Ectodermal cell (in vitro differentiated cells): ENCODE data around the gene KLHL14.

Experiments
- H3K27ac ChIP-seq: 2 replicates; pipeline ENCODE4 v1.7.0; 2013; ENCODE audit warnings: mild to moderate bottlenecking, low read depth, low read length; ENCODE audit not compliant: insufficient read depth, poor library complexity, severe bottlenecking
- H3K27me3 ChIP-seq: 2 replicates; pipeline ENCODE4 v1.7.0; 2013; ENCODE audit warnings: mild to moderate bottlenecking, low read length; ENCODE audit not compliant: insufficient read depth, control insufficient read depth, poor library complexity, severe bottlenecking
- H3K36me3 ChIP-seq: one replicate; pipeline ENCODE4 v1.7.0; 2013; ENCODE audit warnings: low read length; ENCODE audit not compliant: control insufficient read depth, insufficient read depth
- H3K4me1 ChIP-seq: one replicate; pipeline ENCODE4 v1.7.0; 2013; ENCODE audit warnings: low read length; ENCODE audit not compliant: control insufficient read depth, insufficient read depth
- H3K4me3 ChIP-seq: 2 replicates; pipeline ENCODE4 v1.7.0; 2013; ENCODE audit warnings: low read depth, low read length, control low read depth; ENCODE audit not compliant: insufficient read depth
- H3K9me3 ChIP-seq: 2 replicates; pipeline ENCODE4 v1.7.0; 2013; ENCODE audit warnings: mild to moderate bottlenecking, low read length, moderate library complexity; ENCODE audit not compliant: control insufficient read depth
- WGBS, 2 experiments: methylation state at CpG; one replicate each; pipeline ENCODE4 v1.1.7; 2013; ENCODE audit warnings: missing lambda C conversion rate in 2 of 2; 5-methylcytosine and 5-hydroxymethylcytosine counted together

The KLHL14 gene

GRCh38 chr18:32754508-32755263 lies 18.1 kb downstream of the KLHL14 start:
- 20 to 26% methylated on average over 7 of the region's 7 CpGs for WGBS, 2 experiments

GRCh38 chr18:32753656-32754260 lies 19.1 kb downstream of the KLHL14 start:
- Histone ChIP-seq H3K27ac (no peak overlapping the region), H3K4me1 (peaks cover 11% of the 10 kb centered on the region), H3K36me3 (no peaks in the 10 kb centered on the region), H3K4me3 (no peak overlapping the region), H3K9me3 (no peaks in the 10 kb centered on the region), H3K27me3 (no peaks in the 10 kb centered on the region)
- 75 to 78% methylated on average over 4 of the region's 4 CpGs for WGBS, 2 experiments

More at GRCh38 chr18:32754508-32755263, 18.1 kb downstream of the KLHL14 start:
- Histone ChIP-seq H3K27ac (no peak overlapping the region), H3K27me3 (no peaks in the 10 kb centered on the region), H3K4me3 (no peak overlapping the region), H3K9me3 (no peaks in the 10 kb centered on the region), H3K36me3 (no peaks in the 10 kb centered on the region), H3K4me1 (peaks cover 11% of the 10 kb centered on the region)

- H3K36me3 ChIP-seq = no peaks in the 10 kb centered on the region
- H3K27me3 ChIP-seq = no peaks in the 10 kb centered on the region
- no peak overlapping the region for H3K4me3 ChIP-seq
- WGBS, 2 experiments = 88 to 100% methylated on average over 2 of the region's 3 CpGs
- H3K4me1 ChIP-seq = peaks cover 11% of the 10 kb centered on the region
- H3K27ac ChIP-seq = no peak overlapping the region
- no peaks in the 10 kb centered on the region for H3K9me3 ChIP-seq
Measured at GRCh38 chr18:32750328-32750727, 22.5 kb downstream of the KLHL14 start.

GRCh38 chr18:32749809-32750208 lies 23.0 kb downstream of the KLHL14 start:
- Histone ChIP-seq H3K4me3 (no peak overlapping the region), H3K27ac (no peak overlapping the region), H3K36me3 (no peaks in the 10 kb centered on the region), H3K4me1 (peaks cover 9% of the 10 kb centered on the region), H3K27me3 (no peaks in the 10 kb centered on the region), H3K9me3 (no peaks in the 10 kb centered on the region)
- whole genome bisulfite sequencing, 2 experiments = 98 to 99% methylated on average over 2 to 4 of the region's 4 CpGs

- H3K27ac ChIP-seq = no peak overlapping the region
- H3K4me3 ChIP-seq = no peak overlapping the region
- peaks cover 5% of the 10 kb centered on the region for H3K4me1 ChIP-seq
- no peaks in the 10 kb centered on the region for H3K36me3 ChIP-seq
- 54 to 57% methylated on average over 5 of the region's 5 CpGs for WGBS, 2 experiments
- no peaks in the 10 kb centered on the region for H3K9me3 ChIP-seq
- no peaks in the 10 kb centered on the region for H3K27me3 ChIP-seq
Measured at GRCh38 chr18:32742579-32742978, 30.2 kb downstream of the KLHL14 start.

GRCh38 chr18:32735781-32736180 lies 37.0 kb downstream of the KLHL14 start:
- H3K4me1 ChIP-seq = no peaks in the 10 kb centered on the region
- H3K36me3 ChIP-seq = no peaks in the 10 kb centered on the region
- no peaks in the 10 kb centered on the region for H3K27me3 ChIP-seq

GRCh38 chr18:32734442-32734841 lies 38.4 kb downstream of the KLHL14 start:
- Histone ChIP-seq H3K27ac (no peak overlapping the region), H3K9me3 (no peaks in the 10 kb centered on the region), H3K36me3 (no peaks in the 10 kb centered on the region), H3K4me3 (no peak overlapping the region), H3K4me1 (no peaks in the 10 kb centered on the region), H3K27me3 (no peaks in the 10 kb centered on the region)
- WGBS, 2 experiments = 98 to 100% methylated on average over 2 of the region's 2 CpGs

More at GRCh38 chr18:32735781-32736180, 37.0 kb downstream of the KLHL14 start:
- no peak overlapping the region for H3K4me3 ChIP-seq
- H3K9me3 ChIP-seq = no peaks in the 10 kb centered on the region
- WGBS, 2 experiments = 76 to 92% methylated on average over 1 of the region's 2 CpGs
- no peak overlapping the region for H3K27ac ChIP-seq

GRCh38 chr18:32732165-32732564 lies 40.7 kb downstream of the KLHL14 start:
- Histone ChIP-seq H3K9me3 (no peaks in the 10 kb centered on the region), H3K4me1 (no peaks in the 10 kb centered on the region), H3K27me3 (no peaks in the 10 kb centered on the region), H3K4me3 (no peak overlapping the region), H3K27ac (no peak overlapping the region), H3K36me3 (no peaks in the 10 kb centered on the region)
- 96 to 100% methylated on average over 1 of the region's 1 CpG for WGBS, 2 experiments

GRCh38 chr18:32730620-32731091 lies 42.2 kb downstream of the KLHL14 start:
- Histone ChIP-seq H3K4me3 (no peak overlapping the region), H3K9me3 (no peaks in the 10 kb centered on the region), H3K36me3 (no peaks in the 10 kb centered on the region), H3K4me1 (no peaks in the 10 kb centered on the region), H3K27ac (no peak overlapping the region), H3K27me3 (no peaks in the 10 kb centered on the region)
- WGBS, 2 experiments = 90 to 94% methylated on average over 9 of the region's 9 CpGs

- WGBS, 2 experiments = 74 to 83% methylated on average over 2 of the region's 2 CpGs
- no peak overlapping the region for H3K4me3 ChIP-seq
Measured at GRCh38 chr18:32730068-32730467, 42.8 kb downstream of the KLHL14 start.

More at GRCh38 chr18:32730068-32730467, 42.8 kb downstream of the KLHL14 start:
- no peak overlapping the region for H3K27ac ChIP-seq
- no peaks in the 10 kb centered on the region for H3K36me3 ChIP-seq
- H3K4me1 ChIP-seq = no peaks in the 10 kb centered on the region
- no peaks in the 10 kb centered on the region for H3K9me3 ChIP-seq
- H3K27me3 ChIP-seq = no peaks in the 10 kb centered on the region
